H1 (cell line): Measurements from ENCODE around the gene ADARB2. TPM values are rescaled to one million over a fixed set of nuclear protein-coding genes. Genes with fewer than 3 reads are reported as not detected.

ENCODE experiments used
- CTCF ChIA-PET: fragments of 300-600 bp; sonication (Branson Sonifier 250); formaldehyde crosslinking; loops from one replicate; lab custom pipeline; 2021; ENCODE audit not compliant: partially characterized antibody; lab: Charles Lee
- POLR2A ChIA-PET: fragments of 300-600 bp; sonication (Branson Sonifier 250); formaldehyde crosslinking; loops from one replicate; lab custom pipeline; 2021; ENCODE audit warnings: inconsistent platforms; ENCODE audit not compliant: partially characterized antibody; lab: Charles Lee
- DNase-seq, 2 experiments: peaks; one replicate each; pipeline versions ENCODE4 v3.0.0 to v3.0.0-alpha.2; 2010 to 2022; ENCODE audit warnings: low spot score in 2 of 2, low read depth in 1 of 2, mixed read lengths in 1 of 2
- FAIRE-seq: peaks from 2 replicates; lab custom pipeline; 2011; peaks lifted over from hg19 to GRCh38; lab: Jason Lieb, UNC
- H2AFZ ChIP-seq: 2 replicates; pipeline ENCODE4 v1.8.1; 2012; ENCODE audit warnings: low read length, inconsistent platforms
- H2AK5ac ChIP-seq: 2 replicates; pipeline ENCODE4 v1.6.1; 2013; ENCODE audit warnings: low read depth, low read length
- H2BK120ac ChIP-seq: replicated peaks from 2 replicates; pipeline ENCODE3; 2013; ENCODE audit warnings: low read depth, low read length, inconsistent platforms
- H2BK12ac ChIP-seq: 2 replicates; pipeline ENCODE4 v1.6.1; 2013; ENCODE audit warnings: low read depth, low read length
- H2BK15ac ChIP-seq: 2 replicates; pipeline ENCODE4 v1.6.1; 2013; ENCODE audit warnings: low read length
- H2BK20ac ChIP-seq: 2 replicates; pipeline ENCODE4 v1.6.1; 2013; ENCODE audit warnings: low read length
- H2BK5ac ChIP-seq: 2 replicates; pipeline ENCODE4 v1.6.1; 2013; ENCODE audit warnings: low read depth, low read length
- H3K14ac ChIP-seq: 2 replicates; pipeline ENCODE4 v1.6.1; 2013; ENCODE audit warnings: inconsistent platforms; ENCODE audit not compliant: insufficient read length
- H3K18ac ChIP-seq: 2 replicates; pipeline ENCODE4 v1.6.1; 2013; ENCODE audit warnings: low read length; ENCODE audit errors: extremely low read depth
- H3K23ac ChIP-seq: 2 replicates; pipeline ENCODE4 v1.6.1; 2013; ENCODE audit warnings: inconsistent platforms; ENCODE audit not compliant: insufficient read length
- H3K23me2 ChIP-seq: 2 replicates; pipeline ENCODE4 v1.6.1; 2013; ENCODE audit warnings: low read depth, low read length
- H3K27ac ChIP-seq: 2 replicates; pipeline ENCODE4 v1.6.1; 2011; ENCODE audit warnings: low read depth, low read length, inconsistent platforms
- H3K27me3 ChIP-seq, 4 experiments: replicated peaks in 1 of 4; 1 replicate in 1 of 4; 2 replicates in 3 of 4; pipeline versions ENCODE4 v1.6.1 to v1.8.1; 2011 to 2013; ENCODE audit warnings: low read length in 3 of 4, mild to moderate bottlenecking in 3 of 4, inconsistent platforms in 2 of 4, mixed read lengths in 2 of 4, moderate library complexity in 1 of 4; ENCODE audit not compliant: control insufficient read depth in 3 of 4, insufficient read depth in 3 of 4; ENCODE audit errors: extremely low read depth in 1 of 4
- H3K36me3 ChIP-seq, 4 experiments: 2 replicates each; pipeline versions ENCODE4 v1.6.1 to v1.8.1; 2011 to 2013; ENCODE audit warnings: mild to moderate bottlenecking in 4 of 4, low read length in 3 of 4, moderate library complexity in 2 of 4, control low read depth in 1 of 4, inconsistent platforms in 1 of 4; ENCODE audit not compliant: insufficient read depth in 4 of 4, control insufficient read depth in 2 of 4
- H3K4ac ChIP-seq: replicated peaks from 2 replicates; pipeline ENCODE3; 2013; ENCODE audit warnings: low read length, low read depth, mixed read lengths, inconsistent platforms; ENCODE audit not compliant: insufficient read length
- H3K4me1 ChIP-seq, 4 experiments: replicated peaks in 1 of 4; 1 replicate in 1 of 4; 2 replicates in 3 of 4; pipeline versions ENCODE4 v1.6.1 to v1.8.1; 2011 to 2013; ENCODE audit warnings: low read length in 3 of 4, inconsistent platforms in 2 of 4, mixed read lengths in 1 of 4; ENCODE audit not compliant: insufficient read depth in 4 of 4, control insufficient read depth in 3 of 4
- H3K4me2 ChIP-seq, 2 experiments: 2 replicates each; pipeline versions ENCODE4 v1.6.1 to v1.8.1; 2011 to 2013; ENCODE audit warnings: low read depth in 2 of 2, low read length in 2 of 2, control low read depth in 1 of 2, inconsistent platforms in 1 of 2, mild to moderate bottlenecking in 1 of 2; ENCODE audit not compliant: insufficient read depth in 1 of 2
- H3K4me3 ChIP-seq, 4 experiments: fragments of 200-600, 300-600 bp in 1 of 4; sonication (generic), shearing (Covaris generic), sonication (Bioruptor Twin) in 1 of 4; 2 replicates each; pipeline versions ENCODE4 v1.5.1 to v1.8.1; 2011 to 2016; ENCODE audit warnings: low read length in 4 of 4, low read depth in 3 of 4, control low read depth in 2 of 4, inconsistent platforms in 2 of 4, mild to moderate bottlenecking in 2 of 4, mixed read lengths in 1 of 4, moderate library complexity in 1 of 4; ENCODE audit not compliant: insufficient read depth in 2 of 4; ENCODE audit errors: extremely low read depth in 1 of 4
- H3K56ac ChIP-seq: replicated peaks from 2 replicates; pipeline ENCODE3; 2013; ENCODE audit warnings: low read depth, mild to moderate bottlenecking, mixed read lengths, low read length, inconsistent platforms; ENCODE audit not compliant: insufficient read length
- H3K79me1 ChIP-seq: 2 replicates; pipeline ENCODE4 v1.6.1; 2013; ENCODE audit warnings: low read depth, low read length, control low read depth
- H3K79me2 ChIP-seq, 2 experiments: 2 replicates each; pipeline versions ENCODE4 v1.6.1 to v1.8.1; 2012 to 2013; ENCODE audit warnings: low read length in 2 of 2, mild to moderate bottlenecking in 2 of 2, inconsistent platforms in 1 of 2; ENCODE audit not compliant: insufficient read depth in 2 of 2, control insufficient read depth in 1 of 2
- H3K9ac ChIP-seq, 4 experiments: replicated peaks in 1 of 4; 1 replicate in 1 of 4; 2 replicates in 3 of 4; pipeline versions ENCODE4 v1.6.1 to v1.8.1; 2011 to 2013; ENCODE audit warnings: low read depth in 3 of 4, low read length in 3 of 4, control low read depth in 2 of 4, mild to moderate bottlenecking in 2 of 4, moderate library complexity in 2 of 4, inconsistent platforms in 1 of 4; ENCODE audit errors: extremely low read depth in 1 of 4
- H3K9me3 ChIP-seq, 2 experiments: 2 replicates each; pipeline versions ENCODE4 v1.6.1 to v1.8.1; 2012 to 2013; ENCODE audit warnings: mild to moderate bottlenecking in 2 of 2, moderate library complexity in 2 of 2, control low read depth in 1 of 2, inconsistent platforms in 1 of 2, low read depth in 1 of 2, low read length in 1 of 2, mixed read lengths in 1 of 2; ENCODE audit not compliant: insufficient read depth in 2 of 2
- H4K20me1 ChIP-seq, 2 experiments: replicated peaks in 1 of 2; 2 replicates each; pipeline versions ENCODE3 to v1.8.1; 2011 to 2013; ENCODE audit warnings: inconsistent platforms in 2 of 2, low read length in 2 of 2, mild to moderate bottlenecking in 1 of 2; ENCODE audit not compliant: insufficient read depth in 2 of 2, control insufficient read depth in 1 of 2
- H4K5ac ChIP-seq: 2 replicates; pipeline ENCODE4 v1.6.1; 2013; ENCODE audit warnings: low read length, low read depth, mixed read lengths, inconsistent platforms; ENCODE audit not compliant: insufficient read length
- H4K8ac ChIP-seq: 2 replicates; pipeline ENCODE4 v1.8.0; 2013; ENCODE audit warnings: mild to moderate bottlenecking, moderate library complexity, low read length, inconsistent platforms; ENCODE audit not compliant: insufficient read depth; ENCODE audit errors: extremely low read depth
- H4K91ac ChIP-seq: replicated peaks from 2 replicates; pipeline ENCODE3; 2013; ENCODE audit warnings: low read length, mixed read lengths, inconsistent platforms; ENCODE audit not compliant: insufficient read length
- ASH2L ChIP-seq: fragments of 200-600, 300-600 bp; sonication (generic); IDR thresholded peaks from one replicate; pipeline ENCODE4 v1.7.1; 2017; ENCODE audit warnings: low read length
- BRCA1 ChIP-seq: IDR thresholded peaks from 2 replicates; pipeline ENCODE4 v1.6.1; 2012; ENCODE audit warnings: low read depth, low read length, improper control_type of control experiment
- CREB1 ChIP-seq: IDR thresholded peaks from 2 replicates; pipeline ENCODE4 v1.6.1; 2012; ENCODE audit warnings: inconsistent platforms
- FOSL1 ChIP-seq: IDR thresholded peaks from 2 replicates; pipeline ENCODE4 v1.6.1; 2011; ENCODE audit warnings: mild to moderate bottlenecking, low read depth, low read length, moderate library complexity; ENCODE audit not compliant: insufficient read depth
- NANOG ChIP-seq: IDR thresholded peaks from 2 replicates; pipeline ENCODE4 v1.6.1; 2011; ENCODE audit warnings: low read length, low read depth, mild to moderate bottlenecking, inconsistent platforms; ENCODE audit not compliant: insufficient read depth, poor library complexity, severe bottlenecking
- POLR2A ChIP-seq, 2 experiments: IDR thresholded peaks; 1 replicate in 1 of 2; 2 replicates in 1 of 2; pipeline ENCODE4 v1.6.1; 2011; ENCODE audit warnings: low read depth in 2 of 2, low read length in 2 of 2, mild to moderate bottlenecking in 2 of 2; ENCODE audit errors: control extremely low read depth in 1 of 2
- POLR2AphosphoS5 ChIP-seq: IDR thresholded peaks from 2 replicates; pipeline ENCODE4 v1.6.1; 2011; ENCODE audit warnings: low read depth, low read length
- RBBP5 ChIP-seq: IDR thresholded peaks from 2 replicates; pipeline ENCODE4 v1.7.1; 2012; ENCODE audit warnings: low read depth, mild to moderate bottlenecking, inconsistent platforms, low read length, moderate library complexity, borderline replicate concordance
- SAP30 ChIP-seq: fragments of 300-600 bp; sonication (generic); IDR thresholded peaks from 2 replicates; pipeline ENCODE4 v1.7.1; 2012; ENCODE audit warnings: low read length, moderate library complexity, mild to moderate bottlenecking, inconsistent platforms; ENCODE audit not compliant: insufficient read depth, insufficient replicate concordance
- TAF7 ChIP-seq: optimal IDR thresholded peaks from 2 replicates; pipeline ENCODE3; 2011; ENCODE audit warnings: low read depth, mild to moderate bottlenecking, inconsistent platforms, low read length, moderate library complexity, borderline replicate concordance
- TEAD4 ChIP-seq: IDR thresholded peaks from 2 replicates; pipeline ENCODE4 v1.6.1; 2012; ENCODE audit warnings: low read depth, low read length, inconsistent platforms, mixed read lengths
- WGBS, 2 experiments: shearing (Covaris generic) in 1 of 2; methylation state at CpG; one replicate each; pipeline versions ENCODE4 v1.1.6 to v1.1.7; 2013 to 2015; ENCODE audit warnings: low lambda C conversion rate in 2 of 2, mixed read lengths in 2 of 2, inconsistent platforms in 1 of 2, low coverage in 1 of 2, missing lambda C conversion rate in 1 of 2; ENCODE audit not compliant: insufficient replicate concordance in 2 of 2, insufficient coverage in 1 of 2, insufficient read length in 1 of 2; ENCODE audit errors: extremely low coverage in 1 of 2, missing lambda C conversion rate in 1 of 2; 5-methylcytosine and 5-hydroxymethylcytosine counted together
- polyA plus RNA-seq, 7 experiments: library from polyadenylated mRNA; depleted of rRNA in 3 of 7; stranded (reverse) in 5 of 7; unstranded in 2 of 7; fragments of >200 nt in 5 of 7; fragments of 200-250 nt in 2 of 7; gene quantifications; 1 replicate in 5 of 7; 2 replicates in 1 of 7; 4 replicates in 1 of 7; pipeline versions ENCODE4 v1.2.1 to v1.2.3, GENCODE V29; 2011 to 2013; ENCODE audit warnings: missing spikeins in 2 of 7, mixed read lengths in 2 of 7
- total RNA-seq: library from RNA; stranded (reverse); fragmentation: NEBNext Ultra II Directional; extraction: Animal tissue kit (Norgen Biotek cat#: 25700); gene quantifications from 2 replicates; pipeline ENCODE4 v1.2.1, GENCODE V29; 2021

The ADARB2 gene
- total and polyA plus RNA-seq, 2 of the 8 experiments (the other 6 are each of a cell fraction or from before 2014, with no cell fraction given) = 2.2 to 2.8 TPM

DNA sequence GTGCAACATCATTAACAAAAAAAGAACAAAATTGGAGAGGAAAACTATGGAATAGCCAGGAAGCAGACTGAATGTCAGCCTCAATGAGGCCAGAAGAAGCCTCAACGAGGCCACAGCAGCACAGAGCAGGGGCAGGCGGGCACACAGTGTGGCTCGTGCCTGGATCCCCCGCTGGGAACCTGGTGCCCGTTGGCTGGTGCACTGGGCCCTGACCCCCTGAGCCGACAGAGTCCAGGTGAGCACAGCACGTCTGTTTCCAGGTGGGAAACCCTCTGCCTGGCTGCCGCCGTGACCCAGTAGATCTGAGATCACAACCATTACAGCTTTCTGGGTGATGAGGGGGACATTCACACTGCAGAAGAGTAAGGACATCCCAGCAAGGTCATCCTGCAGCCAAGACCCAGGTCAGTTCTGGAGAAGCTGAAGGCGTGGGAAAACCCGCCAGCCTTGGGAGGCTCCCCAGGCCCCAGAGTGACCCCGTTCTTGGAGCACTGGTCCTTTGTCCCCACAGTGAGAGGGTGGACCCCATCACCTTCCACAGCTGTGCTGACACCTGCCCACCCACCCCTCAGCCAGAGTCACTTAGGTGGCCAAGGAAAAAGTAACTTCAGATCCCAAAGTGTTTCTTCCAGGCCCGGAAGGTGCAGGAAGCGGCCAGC lies 222.1 kb downstream of the ADARB2 start:
- H3K56ac ChIP-seq = no peak overlapping the region
- no peak overlapping the region for H2BK20ac ChIP-seq
- H4K91ac ChIP-seq = no peak overlapping the region
- no peak for TF ChIP-seq CREB1
- TF ChIP-seq TAF7 = no peak
- TF ChIP-seq RBBP5 = no peak
- no peak for TF ChIP-seq ASH2L
- TF ChIP-seq BRCA1 = no peak
- TF ChIP-seq POLR2AphosphoS5 = no peak
- TF ChIP-seq NANOG = no peak
- TF ChIP-seq SAP30 = no peak
- TF ChIP-seq FOSL1 = no peak
- TF ChIP-seq POLR2A (IDR thresholded peaks at IDR 0.05; ENCODE audit: control extremely low read depth in 1 of 2, low read depth in 2 of 2, low read length in 2 of 2) = no peak
- no peak for TF ChIP-seq TEAD4
- no peak overlapping the region for H2BK5ac ChIP-seq
- FAIRE-seq = no peak
- no peak overlapping the region for H2BK15ac ChIP-seq
- H4K20me1 ChIP-seq = no peaks in the 10 kb centered on the region
- H3K9me3 ChIP-seq = 0 out of 4 replicates have a peak, but pooled peaks cover 0 to 3% of the 10 kb centered on the region in 2 experiments
- no peak overlapping the region for H3K18ac ChIP-seq
- H4K5ac ChIP-seq = no peak overlapping the region
- 93% methylated on average over 14 of the region's 14 CpGs; no CpG with 5 or more reads in 1 of the 2 experiments for WGBS, 2 experiments
- no peak overlapping the region for H3K23ac ChIP-seq
- no peak overlapping the region for H3K4me2 ChIP-seq
- no peak overlapping the region for H4K8ac ChIP-seq
- no peak overlapping the region for H3K4me3 ChIP-seq
- no peak overlapping the region for H2AFZ ChIP-seq
- H3K4ac ChIP-seq = no peak overlapping the region
- DNase-seq = no peak
- no peak overlapping the region for H3K14ac ChIP-seq
- H3K79me1 ChIP-seq = no peaks in the 10 kb centered on the region
- H3K9ac ChIP-seq = no peak overlapping the region
- H3K4me1 ChIP-seq = no peaks in the 10 kb centered on the region; a peak in 1 of 7 replicates
- no peaks in the 10 kb centered on the region; a peak in 1 of 4 replicates for H3K79me2 ChIP-seq
- H3K27ac ChIP-seq = no peak overlapping the region
- POLR2A ChIA-PET = no interaction called here
- H3K36me3 ChIP-seq = no peaks in the 10 kb centered on the region
- H2BK120ac ChIP-seq = no peak overlapping the region
- H3K27me3 ChIP-seq = peaks cover 0 to 2% (median 0%) of the 10 kb centered on the region in 4 experiments; a peak in 2 of 7 replicates
- CTCF ChIA-PET = interaction anchor here (1.2 kb wide), 1 partner anchor 28 kb away, joined by 3 read pairs; no protein-coding TSS in a partner anchor
- H2BK12ac ChIP-seq = no peak overlapping the region
- H3K23me2 ChIP-seq = no peaks in the 10 kb centered on the region
- no peak overlapping the region for H2AK5ac ChIP-seq
